ENCODE measurements around the gene TSPYL4.
A peak's percentile ranks its signal among the peaks of the same experiment; 100 is the strongest.

GRCh38 chr6:116268589-116269293 lies 14.9 kb upstream of the TSPYL4 start:
- TF ChIP-seq REST (IDR thresholded peaks at IDR 0.05; ENCODE audit: borderline replicate concordance): no peak
- TF ChIP-seq CTCF (IDR thresholded peaks at IDR 0.05; ENCODE audit: poor library complexity, severe bottlenecking): peak; percentile 89
- TF ChIP-seq TAF1 (IDR thresholded peaks at IDR 0.05; ENCODE audit: low read depth): no peak
- no peak for TF ChIP-seq EZH2 (IDR thresholded peaks at IDR 0.05; ENCODE audit: borderline replicate concordance, insufficient read depth, low read length, poor library complexity, severe bottlenecking)
- TF ChIP-seq EP300 (conservative IDR thresholded peaks at IDR 0.05; ENCODE audit: poor library complexity, severe bottlenecking): no peak
- TF ChIP-seq SMC3 (conservative IDR thresholded peaks at IDR 0.05; ENCODE audit: poor library complexity): peak; percentile 78
- TF ChIP-seq POLR2AphosphoS5 (IDR thresholded peaks at IDR 0.05): no peak
- peak; percentile 76 for TF ChIP-seq RAD21 (conservative IDR thresholded peaks at IDR 0.05)

Data from neural cell (in vitro differentiated cells).